ENCODE measurements around the gene UBE2H.

Gene UBE2H

DNA sequence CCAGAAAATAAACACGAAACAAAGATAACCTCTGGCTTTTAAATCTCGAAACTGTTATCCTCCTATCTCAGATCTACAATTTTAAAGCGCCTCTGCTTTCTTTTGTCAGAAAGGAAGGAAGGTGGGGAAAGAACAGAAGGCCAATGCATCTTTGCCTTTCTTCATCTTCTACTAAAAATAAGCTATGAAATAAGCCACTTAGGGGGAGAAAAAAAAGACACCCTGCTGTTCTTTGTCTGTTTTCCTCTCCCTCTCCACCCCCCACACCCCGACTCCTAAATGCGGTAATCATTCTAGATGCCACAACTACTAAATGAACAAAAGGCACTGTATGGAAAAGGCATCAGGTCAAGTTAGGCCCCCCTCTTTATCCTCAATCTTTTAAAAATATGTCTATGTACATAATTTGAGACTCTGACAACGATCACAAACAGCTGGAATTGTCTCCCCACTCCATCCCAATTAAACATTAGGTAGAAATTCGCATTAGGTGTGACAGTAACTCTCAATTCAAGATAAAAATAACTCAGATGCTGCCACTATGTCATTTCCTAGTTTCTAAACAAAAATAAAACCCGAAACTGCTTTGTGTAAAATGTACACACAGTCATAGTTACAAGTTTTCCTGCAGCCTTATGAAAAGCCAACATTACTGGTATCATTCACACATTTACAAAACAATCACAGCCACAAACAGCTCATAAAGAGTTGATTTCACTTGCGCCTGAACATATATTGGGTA, 2.4 kb downstream of the UBE2H start:
- DNase-seq (ENCODE audit: low spot score) = no peak

DNA sequence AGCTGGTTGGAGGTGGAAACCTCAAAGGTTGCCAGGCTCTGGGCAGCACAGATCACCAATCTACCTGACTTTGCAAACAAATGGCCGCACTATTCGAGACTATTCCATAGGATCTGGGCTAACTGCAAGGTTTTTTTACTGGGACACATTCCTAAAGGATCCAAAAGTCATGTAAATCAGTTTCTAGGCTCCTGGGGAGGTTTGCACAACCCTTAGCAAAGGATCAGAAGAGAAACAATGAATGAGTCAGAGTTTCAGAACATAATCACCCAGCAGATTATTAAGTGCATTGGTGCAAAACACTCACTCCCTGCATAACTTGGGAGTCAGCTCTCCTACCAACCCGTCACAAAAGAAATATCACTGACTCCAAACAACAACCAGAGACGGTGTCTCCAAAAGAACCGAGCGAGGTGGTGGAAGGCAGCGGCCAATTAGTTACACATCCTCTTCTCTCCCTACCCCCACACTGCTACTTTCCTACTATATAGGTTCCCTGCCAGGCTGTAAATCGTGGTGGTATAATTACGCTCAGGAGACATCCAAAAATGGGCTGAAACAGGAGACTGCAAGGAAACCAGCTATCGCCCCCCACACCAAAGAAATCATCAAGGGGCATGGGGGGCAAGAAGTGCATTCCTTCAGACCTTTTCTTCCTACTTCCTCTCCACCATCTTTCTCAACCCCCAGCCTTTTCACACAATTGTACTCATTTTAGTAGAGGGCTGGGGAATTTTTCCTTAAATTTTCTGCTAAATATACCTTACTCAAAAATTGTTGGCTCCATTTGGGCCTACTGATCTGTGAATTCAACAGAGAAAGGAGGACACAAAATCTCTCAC, 3.2 kb downstream of the UBE2H start:
- DNase-seq (ENCODE audit: low spot score) = peak; percentile 34

DNA sequence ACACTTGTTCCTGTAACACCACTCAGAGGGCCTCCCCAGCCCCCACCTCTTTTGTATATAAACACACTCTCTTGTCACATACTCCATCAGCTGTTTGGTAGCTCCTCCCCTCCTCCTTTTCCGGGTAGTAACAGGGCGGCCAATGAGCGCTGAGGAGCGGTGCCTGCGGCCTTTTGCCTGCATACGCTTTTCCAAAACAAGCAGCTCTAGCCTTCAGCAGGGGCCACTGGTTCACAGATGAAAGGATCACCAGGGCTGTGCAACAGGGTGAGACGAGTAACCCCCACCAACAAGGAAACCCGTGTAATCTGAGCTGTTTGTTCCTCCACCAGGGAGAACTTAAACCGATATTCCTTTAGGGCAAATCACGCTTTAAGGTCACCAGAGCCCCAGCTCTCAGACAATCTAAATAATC, 3.9 kb downstream of the UBE2H start:
- peak; percentile 87 for DNase-seq (ENCODE audit: low spot score)

DNA sequence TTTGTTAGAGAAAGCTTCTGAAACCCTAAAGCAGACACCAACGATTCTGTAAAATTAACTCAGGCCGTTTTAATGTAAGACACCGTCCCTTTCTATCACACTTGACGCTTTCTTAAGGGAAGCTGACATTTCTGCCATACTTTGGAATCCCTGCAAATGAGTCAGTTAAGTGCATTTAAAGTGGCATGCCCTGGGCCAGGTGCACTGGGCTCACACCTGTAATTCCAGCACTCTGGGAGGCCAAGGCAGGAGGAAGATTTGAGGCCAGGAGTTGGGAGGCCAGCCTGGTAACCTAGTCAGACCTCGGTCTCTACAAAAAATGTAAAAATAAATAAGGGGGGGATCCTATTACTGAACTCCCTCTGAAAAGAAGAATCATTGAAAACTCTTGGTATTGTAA, 4.4 kb downstream of the UBE2H start:
- no peak for DNase-seq (ENCODE audit: low spot score)

DNA sequence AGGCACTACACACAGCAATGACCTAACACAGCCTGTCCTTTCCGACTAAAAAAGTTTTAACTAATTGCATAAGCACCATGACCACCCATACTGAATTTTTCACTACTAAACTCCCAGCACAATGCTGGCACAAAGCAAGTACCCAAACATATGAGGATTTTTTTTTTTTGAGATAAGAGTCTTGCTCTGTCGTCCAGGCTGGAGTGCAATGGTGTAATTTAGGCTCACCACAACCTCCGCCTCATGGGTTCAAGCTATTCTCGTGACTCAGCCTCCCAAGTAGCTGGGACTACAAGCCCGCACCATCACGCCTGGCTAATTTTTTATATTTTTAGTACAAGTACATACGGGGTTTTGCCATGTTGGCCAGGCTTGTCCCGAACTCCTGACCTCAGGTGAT, 5.1 kb downstream of the UBE2H start:
- DNase-seq (ENCODE audit: low spot score) = no peak

DNA sequence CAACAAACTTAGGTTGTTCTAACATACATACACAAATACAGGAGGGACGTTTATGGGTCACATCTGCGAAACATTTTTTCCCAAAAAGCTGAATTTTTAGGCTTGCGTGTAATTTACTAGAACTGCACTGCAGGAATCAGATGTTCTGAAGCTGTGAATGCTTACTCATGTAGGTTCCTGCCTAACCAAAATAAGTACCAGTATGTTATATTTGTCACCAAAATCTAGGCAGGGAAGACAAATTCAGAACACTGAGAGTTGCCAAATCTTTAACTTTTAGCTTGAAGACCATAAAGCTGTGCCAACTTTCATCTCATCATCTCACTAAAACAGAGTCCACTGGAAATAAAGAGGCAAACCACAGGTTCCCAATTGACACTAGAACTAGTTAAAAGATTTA, 5.7 kb downstream of the UBE2H start:
- no peak for DNase-seq (ENCODE audit: low spot score)

DNA sequence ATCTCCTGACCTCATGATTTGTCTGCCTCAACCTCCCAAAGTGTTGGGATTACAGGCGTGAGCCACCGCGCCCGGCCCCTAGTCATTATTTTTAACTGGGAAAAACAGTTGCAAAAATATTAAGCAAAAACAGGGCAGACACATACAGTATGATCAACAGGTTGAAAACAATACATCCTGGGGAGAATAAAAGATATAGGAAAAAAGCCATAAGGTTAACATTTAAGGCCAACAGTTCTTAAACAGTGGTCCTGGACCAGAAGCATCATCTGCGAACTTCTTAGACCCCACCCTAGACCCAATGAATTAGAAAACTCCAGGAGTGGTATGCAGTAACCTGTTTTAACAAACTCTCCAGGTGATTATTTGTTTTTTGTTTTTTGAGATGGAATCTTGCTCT, 6.5 kb downstream of the UBE2H start:
- DNase-seq (ENCODE audit: low spot score) = no peak

DNA sequence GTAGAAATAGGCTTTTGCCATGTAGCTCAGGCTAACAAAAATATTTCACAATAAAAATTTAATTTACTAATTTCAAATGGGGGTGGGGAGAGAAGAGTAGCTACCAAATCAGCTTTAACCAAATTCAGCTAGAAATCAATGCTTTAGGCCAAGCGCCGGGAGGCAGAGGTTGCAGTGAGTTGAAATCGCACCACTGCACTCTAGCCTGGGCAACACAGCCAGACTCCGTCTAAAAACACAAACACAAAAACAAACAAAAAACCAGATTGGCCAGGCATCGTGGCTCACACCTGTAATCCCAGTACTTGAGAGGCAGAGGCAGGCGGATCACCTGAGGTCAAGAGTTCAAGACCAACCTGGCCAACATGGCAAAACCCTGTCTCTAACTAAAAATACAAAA, 9.4 kb downstream of the UBE2H start:
- no peak for DNase-seq (ENCODE audit: low spot score)

DNA sequence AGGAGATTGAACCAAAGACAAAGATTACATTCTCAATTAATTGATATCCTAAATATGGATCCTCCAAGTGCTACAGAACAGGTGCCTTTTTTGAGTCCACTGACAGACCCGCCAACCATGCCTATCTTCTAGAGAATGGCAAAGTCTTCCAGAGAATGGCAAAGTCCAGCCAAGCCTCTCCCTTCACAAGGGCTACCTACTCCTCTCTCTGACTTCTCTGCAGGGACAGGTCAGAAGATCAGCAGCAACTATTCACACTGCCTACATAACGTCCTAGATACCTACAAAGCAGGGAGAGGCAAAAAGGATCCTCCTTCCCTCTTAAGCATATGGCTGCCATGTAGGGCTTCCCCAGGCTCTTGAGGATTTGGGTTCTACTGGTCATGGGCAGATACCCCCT, 12.4 kb downstream of the UBE2H start:
- DNase-seq (ENCODE audit: low spot score) = no peak

DNA sequence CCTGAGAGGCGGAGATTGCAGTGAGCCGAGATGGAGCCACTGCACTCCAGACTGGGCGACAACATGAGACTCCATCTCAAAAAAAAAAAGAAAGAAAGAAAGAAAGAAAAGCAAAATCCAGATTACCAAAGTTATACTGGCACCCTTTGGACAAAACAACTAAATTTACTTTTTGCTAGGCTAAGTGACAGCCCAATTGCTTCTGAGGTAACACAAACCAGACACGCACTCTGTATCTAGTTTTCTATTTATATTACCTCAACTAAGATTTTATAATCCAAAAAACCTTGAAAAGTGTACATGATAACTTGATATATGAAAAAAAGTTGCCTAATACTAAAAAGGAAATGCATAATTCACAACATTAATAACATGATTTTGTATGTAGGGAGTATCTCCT, 12.9 kb downstream of the UBE2H start:
- DNase-seq (ENCODE audit: low spot score) = no peak

DNA sequence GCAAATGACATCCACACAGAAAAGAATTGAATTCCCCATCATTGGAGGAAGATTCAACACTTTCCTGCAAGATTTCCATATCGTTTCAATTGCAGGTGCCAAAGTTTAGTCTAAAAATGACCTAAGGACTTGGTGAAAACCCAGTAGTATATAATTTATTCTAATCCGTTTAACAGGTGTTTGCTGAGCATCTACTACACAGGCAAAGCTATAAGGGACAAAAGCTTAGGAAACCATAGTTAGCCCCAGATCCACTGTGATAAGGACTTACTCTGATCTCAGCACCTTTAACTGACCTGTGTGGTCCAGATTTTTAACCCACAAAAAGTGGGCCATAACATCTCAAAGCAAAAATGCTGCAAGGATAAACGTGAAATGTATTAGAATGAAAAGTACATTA, 19.1 kb downstream of the UBE2H start:
- no peak for DNase-seq (ENCODE audit: low spot score)

DNA sequence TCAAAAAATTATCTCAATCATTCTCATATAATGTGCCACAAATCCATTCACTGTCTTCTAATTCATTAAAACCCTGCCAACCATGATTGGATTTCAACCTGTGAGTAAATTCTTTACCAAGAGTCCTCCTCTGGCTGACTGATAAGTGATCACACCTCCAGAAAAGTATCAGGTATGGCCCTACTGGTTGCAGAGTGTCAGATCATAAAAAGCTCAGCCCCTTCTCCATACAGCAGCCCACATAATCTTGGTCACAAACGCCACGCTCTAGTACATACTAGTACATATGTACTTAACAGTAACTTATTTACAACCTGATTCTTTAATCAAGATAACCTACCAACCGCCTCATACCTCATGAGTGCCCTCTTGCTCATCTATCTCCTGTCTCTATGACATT, 26.1 kb downstream of the UBE2H start:
- no peak for DNase-seq (ENCODE audit: low spot score)

DNA sequence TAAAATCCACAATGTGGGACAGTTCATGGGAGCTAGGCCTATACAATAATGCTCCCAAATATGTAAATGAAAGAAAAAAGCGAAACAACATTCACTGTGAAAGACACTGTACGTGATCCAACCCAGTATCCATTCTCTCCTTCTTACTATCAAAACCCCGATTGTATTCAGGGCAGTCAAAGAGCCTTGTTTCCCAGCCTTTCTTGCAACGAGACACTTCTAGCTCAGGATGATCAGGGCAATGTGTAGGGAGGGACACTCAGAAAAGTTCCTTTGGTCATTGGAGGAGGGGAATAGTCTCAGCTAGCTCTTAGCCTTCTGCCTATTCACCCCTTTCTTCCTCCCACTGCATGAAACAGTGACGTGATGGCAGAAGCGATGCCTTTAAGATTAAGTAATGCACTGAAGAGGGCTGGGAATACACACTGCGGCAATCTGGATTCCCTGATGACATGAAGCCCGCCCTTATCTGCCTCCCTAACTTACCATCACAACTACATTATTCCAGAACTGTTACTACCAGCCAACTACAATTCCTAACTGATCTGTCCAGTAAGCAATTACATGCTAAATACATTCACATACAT, 27.3 kb downstream of the UBE2H start:
- DNase-seq (ENCODE audit: low spot score) = no peak

DNA sequence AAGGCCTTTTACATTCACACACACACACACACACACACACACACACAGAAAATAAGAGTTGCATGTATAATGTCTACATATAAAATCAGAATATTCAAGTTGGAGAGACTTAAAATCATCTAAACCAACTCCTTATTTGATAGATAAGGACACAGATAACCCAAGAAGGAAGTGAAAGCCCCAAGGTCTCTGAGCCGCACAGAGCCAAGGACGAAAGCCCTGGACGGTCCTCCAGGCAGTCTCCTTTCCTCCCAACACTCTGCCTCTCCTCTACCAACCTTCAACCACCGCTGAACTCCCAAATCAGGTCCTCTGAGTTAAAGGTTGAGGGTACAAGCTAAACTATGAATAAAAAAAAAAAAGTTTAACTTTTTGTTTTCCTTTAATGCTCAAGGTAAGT, 28.2 kb downstream of the UBE2H start:
- DNase-seq (ENCODE audit: low spot score) = no peak

DNA sequence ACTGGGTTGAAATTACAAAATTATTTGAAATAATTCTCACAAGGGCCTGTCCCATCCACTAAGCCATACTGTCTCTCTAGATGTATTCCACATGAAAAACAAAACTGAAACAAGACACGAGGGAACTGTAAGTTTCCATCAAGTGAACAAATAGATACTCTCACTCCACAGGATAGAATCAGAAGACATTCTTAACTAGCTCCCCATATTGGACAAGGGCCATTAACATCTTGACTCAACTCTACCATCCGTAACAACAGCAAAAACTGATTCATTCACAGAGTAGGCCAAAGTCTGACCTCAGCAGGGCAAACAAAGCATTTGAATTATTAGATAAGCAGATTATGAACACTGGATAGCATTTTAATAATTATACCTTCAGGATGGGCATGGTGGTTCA, 29.1 kb downstream of the UBE2H start:
- no peak for DNase-seq (ENCODE audit: low spot score)

DNA sequence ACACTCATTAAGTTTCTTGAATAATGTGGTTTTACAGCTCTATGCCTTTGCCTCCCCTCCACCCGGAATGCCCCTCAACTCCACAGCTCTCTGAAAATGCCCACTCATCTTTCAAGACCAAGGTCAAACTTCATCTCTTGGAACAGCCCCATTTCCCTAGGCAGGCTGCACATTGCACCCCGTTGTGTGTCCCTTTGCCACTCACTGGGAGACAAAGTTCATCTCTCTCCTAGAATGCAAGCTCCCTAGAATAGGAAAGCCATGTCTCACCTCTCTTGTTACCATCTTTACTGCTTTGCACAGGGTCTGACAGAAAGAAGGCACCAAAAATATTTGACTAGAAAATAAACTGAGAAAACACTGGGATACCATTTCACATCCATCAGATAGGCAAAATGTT, 33.3 kb downstream of the UBE2H start:
- DNase-seq (ENCODE audit: low spot score) = no peak

DNA sequence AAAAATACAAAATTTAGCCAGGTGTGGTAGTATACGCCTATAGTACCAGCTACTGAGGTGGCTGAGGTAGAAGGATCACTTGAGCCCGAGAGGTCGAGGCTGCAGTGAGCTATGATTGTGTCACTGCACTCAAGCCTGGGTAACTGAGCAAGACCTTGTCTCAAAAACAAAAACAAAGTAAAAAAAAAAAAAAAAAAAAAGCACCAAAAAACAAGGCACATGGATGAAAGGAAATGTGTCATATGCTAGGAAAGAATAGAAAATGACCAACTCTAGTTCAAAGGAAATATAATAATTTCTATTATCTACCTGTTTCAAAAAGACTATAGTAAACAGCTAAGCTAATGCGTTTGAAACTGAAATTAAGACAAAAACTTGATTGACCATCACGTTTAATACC, 33.8 kb downstream of the UBE2H start:
- no peak for DNase-seq (ENCODE audit: low spot score)

DNA sequence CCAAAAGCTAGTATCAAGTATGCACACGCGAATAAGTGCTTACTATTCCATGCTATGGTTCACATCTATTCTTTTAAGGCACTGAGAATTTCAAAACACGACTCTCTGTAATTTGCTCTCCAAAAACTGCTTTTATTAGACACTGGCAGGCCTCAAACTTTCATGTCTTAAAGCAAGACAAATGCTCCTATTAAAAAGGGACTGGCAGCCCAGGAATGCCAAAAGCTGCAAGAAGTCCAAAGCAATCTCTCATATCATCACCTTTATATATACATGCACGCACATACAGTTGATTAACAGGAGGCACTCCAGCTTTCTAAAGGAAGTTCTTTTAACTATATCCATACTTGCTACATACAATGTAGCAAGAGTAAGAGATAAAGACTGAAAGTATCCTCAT, 34.8 kb downstream of the UBE2H start:
- no peak for DNase-seq (ENCODE audit: low spot score)

DNA sequence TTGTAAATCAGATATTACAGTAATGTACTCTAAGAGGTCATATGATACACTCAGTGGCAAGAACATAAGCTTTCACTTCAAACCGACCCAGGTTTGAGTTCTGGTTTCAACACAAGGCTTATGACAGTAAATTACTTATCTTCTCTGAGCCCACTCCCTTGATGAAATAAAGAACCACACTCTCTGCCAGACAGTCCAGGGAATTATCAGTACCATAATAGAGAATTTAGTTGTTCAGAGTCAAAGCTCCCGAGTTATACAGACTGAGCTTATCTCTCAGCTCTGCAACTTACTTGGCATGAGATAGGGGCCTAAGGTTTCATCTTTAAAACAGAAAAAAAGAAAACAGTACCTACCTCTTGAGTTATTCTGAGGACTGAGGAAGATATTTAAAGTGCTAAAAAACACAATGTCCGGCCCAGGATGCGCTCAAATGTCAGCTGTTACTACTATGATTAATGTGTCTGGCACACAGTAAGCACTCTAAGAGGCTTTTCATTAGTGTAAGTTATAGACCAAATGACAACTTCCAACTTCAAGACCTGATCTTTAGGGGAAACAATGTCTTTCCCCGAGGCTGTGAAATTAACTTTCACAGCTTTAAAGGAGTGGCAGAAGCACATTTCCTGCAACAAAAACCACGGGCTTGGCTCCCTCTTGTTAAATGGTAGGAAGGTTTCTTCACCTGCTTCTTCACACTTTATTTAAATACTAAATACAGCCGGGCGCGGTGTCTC, 38.1 kb downstream of the UBE2H start:
- DNase-seq (ENCODE audit: low spot score) = no peak

DNA sequence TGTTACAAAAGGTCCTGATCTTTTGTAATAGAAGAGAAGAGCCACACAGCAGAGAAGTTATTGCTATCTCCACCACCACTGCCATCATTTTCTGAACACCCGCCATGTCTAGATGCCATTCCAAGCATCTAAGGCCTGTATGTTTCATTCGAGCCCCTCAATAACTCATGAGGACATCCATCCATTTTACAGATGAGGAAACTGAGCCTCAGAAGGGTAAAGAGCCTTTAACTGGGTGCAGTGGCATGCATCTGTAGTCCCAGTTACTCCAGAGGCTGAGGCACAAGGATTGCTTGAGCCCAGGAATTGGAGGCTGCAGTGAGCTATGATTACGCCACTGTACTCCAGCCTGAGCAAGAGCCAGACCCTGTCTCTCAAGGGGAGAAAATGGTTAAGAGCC, 39.3 kb downstream of the UBE2H start:
- no peak for DNase-seq (ENCODE audit: low spot score)

DNA sequence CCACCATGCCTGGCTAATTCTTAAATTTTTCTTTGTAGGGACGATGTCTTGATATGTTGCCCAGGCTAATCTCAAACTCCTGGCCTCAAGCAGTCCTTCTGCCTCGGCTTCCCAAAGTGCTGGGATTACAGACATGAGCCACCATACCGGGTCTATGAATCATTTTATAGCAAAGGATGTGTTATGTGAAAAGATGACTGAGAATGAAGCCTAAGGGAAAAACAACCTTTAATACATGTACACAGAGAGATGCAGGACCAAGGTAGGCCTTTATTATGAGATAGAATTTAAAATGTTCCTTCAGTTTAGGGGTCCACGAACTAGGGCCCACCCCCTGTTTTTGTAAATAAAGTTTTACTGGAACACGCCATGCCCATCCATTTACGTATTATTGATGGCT, 41.0 kb downstream of the UBE2H start:
- no peak for DNase-seq (ENCODE audit: low spot score)

DNA sequence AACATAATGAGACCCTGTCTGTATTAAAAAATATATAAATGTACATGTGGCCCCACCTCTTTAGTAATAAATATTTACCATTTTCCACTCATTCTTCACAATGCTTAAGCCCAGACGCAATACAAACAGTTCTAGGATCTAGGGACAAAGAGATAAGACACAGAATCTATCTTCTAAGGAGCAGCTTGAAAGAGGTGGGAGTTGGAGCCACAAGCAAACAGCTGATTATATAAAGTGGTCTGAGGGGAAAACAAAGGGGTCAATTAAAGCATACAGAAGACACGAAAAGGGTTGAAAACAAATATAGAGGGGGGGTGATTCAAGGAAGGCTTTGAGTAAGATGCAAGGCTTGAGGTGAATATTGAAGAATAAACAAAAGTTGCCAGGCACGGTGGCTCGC, 43.1 kb downstream of the UBE2H start:
- no peak for DNase-seq (ENCODE audit: low spot score)

DNA sequence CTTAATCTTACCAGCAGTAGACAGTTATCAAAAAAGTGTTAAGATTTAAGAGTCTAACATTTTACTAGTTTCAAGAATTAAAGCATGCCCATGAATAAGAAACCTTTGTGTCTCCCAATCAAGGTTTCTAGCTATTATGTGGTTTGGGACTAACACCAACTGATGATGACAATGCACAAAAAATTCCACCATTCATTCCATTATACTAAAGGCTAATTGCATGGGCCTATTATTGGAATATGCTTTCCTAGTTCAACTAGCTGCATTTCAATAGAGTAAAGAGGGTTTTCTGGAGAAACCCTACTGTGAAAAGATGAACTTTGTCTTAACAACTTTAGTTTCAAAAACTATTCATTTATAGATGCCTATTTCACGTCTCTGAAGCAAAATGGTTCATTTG, 44.6 kb downstream of the UBE2H start:
- no peak for DNase-seq (ENCODE audit: low spot score)
